Activated gamma-delta T cell treated with Interleukin-2 at 50 U/mL for 16 hours (primary cell): Measurements from ENCODE around the gene RXFP3.
"Not testable (repeated sequence)": the region's sequence is repeated elsewhere in the genome, so short reads cannot be mapped to it uniquely, and the experiment has no call there.

Experiments used
- DNase-seq: peaks from one replicate; pipeline ENCODE4 v3.0.0-alpha.2; 2020

RXFP3 gene

GRCh38 chr5:33936381-33937016 lies at the start of gene RXFP3:
Gene RXFP3 (plus strand): TSS chr5:33936386. CDS start chr5:33936741, 355 bp downstream.
- DNase-seq, result no peak

- DNase-seq, result no peak
Measured at GRCh38 chr5:33887268-33887667, 48.9 kb upstream of the RXFP3 start.

- no peak for DNase-seq
Measured at GRCh38 chr5:33888587-33888986, 47.6 kb upstream of the RXFP3 start.

GRCh38 chr5:33890131-33891032 lies 45.8 kb upstream of the RXFP3 start:
- no peak for DNase-seq

GRCh38 chr5:33891446-33891787 lies 44.8 kb upstream of the RXFP3 start:
- DNase-seq, result no peak

GRCh38 chr5:33891788-33892619 lies 44.2 kb upstream of the RXFP3 start, which contains the start of gene ADAMTS12:
Gene ADAMTS12 (minus strand): TSS chr5:33891990. CDS start chr5:33891856, 134 bp downstream.
- no peak for DNase-seq

- no peak for DNase-seq
Measured at GRCh38 chr5:33892620-33893137, 43.5 kb upstream of the RXFP3 start.

- no peak for DNase-seq
Measured at GRCh38 chr5:33894566-33894965, 41.6 kb upstream of the RXFP3 start.

GRCh38 chr5:33901156-33901555 lies 35.0 kb upstream of the RXFP3 start:
- no peak for DNase-seq

- DNase-seq, result no peak
Measured at GRCh38 chr5:33903118-33903517, 33.1 kb upstream of the RXFP3 start.

- no peak for DNase-seq
Measured at GRCh38 chr5:33905381-33905780, 30.8 kb upstream of the RXFP3 start.

GRCh38 chr5:33906248-33906647 lies 29.9 kb upstream of the RXFP3 start:
- DNase-seq, result not testable (repeated sequence)

- not testable (repeated sequence) for DNase-seq
Measured at GRCh38 chr5:33914844-33915243, 21.3 kb upstream of the RXFP3 start.

- no peak for DNase-seq
Measured at GRCh38 chr5:33921002-33921401, 15.2 kb upstream of the RXFP3 start.

- DNase-seq, result no peak
Measured at GRCh38 chr5:33925278-33925677, 10.9 kb upstream of the RXFP3 start.

GRCh38 chr5:33927685-33928084 lies 8.5 kb upstream of the RXFP3 start:
- DNase-seq, result no peak

GRCh38 chr5:33928283-33928682 lies 7.9 kb upstream of the RXFP3 start:
- no peak for DNase-seq

GRCh38 chr5:33929925-33930690 lies 6.1 kb upstream of the RXFP3 start:
- no peak for DNase-seq

- no peak for DNase-seq
Measured at GRCh38 chr5:33931136-33931535, 5.0 kb upstream of the RXFP3 start.

- no peak for DNase-seq
Measured at GRCh38 chr5:33933723-33934169, 2.4 kb upstream of the RXFP3 start.

GRCh38 chr5:33934176-33934575 lies 2.0 kb upstream of the RXFP3 start:
- DNase-seq, result no peak

- DNase-seq, result peak; percentile 25
Measured at GRCh38 chr5:33936004-33936380, 194 bp upstream of the RXFP3 start.
